Activated CD4-positive, alpha-beta T cell treated with anti-CD3 and anti-CD28 coated beads, Interleukin-2, amount 10 ng/mL, durations not matched to agents 7 days and 5 days (primary cell): ENCODE measurements around the gene ARL6IP1. TPM values are rescaled to one million over a fixed set of nuclear protein-coding genes. Genes with fewer than 3 reads are reported as not detected.
"Not testable (repeated sequence)": the region's sequence is repeated elsewhere in the genome, so short reads cannot be mapped to it uniquely, and the experiment has no call there.

Experiments
- CTCF ChIA-PET: fragments of 350-600 bp; sonication (Branson Sonifier 250); formaldehyde crosslinking; loops from one replicate; lab custom pipeline; 2021; ENCODE audit warnings: antibody characterized with exemption; lab: Charles Lee
- POLR2A ChIA-PET: fragments of 350-600 bp; sonication (Branson Sonifier 250); formaldehyde crosslinking; loops from one replicate; lab custom pipeline; 2021; ENCODE audit warnings: antibody characterized with exemption; lab: Charles Lee
- DNase-seq: peaks from one replicate; pipeline ENCODE4 v3.0.0-alpha.2; 2020
- H3K27ac Mint-ChIP-seq: one replicate; pipeline ENCODE4 v1.8.0; 2021; ENCODE audit warnings: mild to moderate bottlenecking, moderate library complexity, mixed read lengths
- H3K27me3 Mint-ChIP-seq: one replicate; pipeline ENCODE4 v1.8.0; 2021; ENCODE audit warnings: mixed read lengths
- H3K36me3 Mint-ChIP-seq: one replicate; pipeline ENCODE4 v1.8.0; 2021; ENCODE audit warnings: low read depth, mixed read lengths
- H3K4me1 Mint-ChIP-seq: one replicate; pipeline ENCODE4 v1.8.0; 2021; ENCODE audit warnings: mixed read lengths
- H3K4me3 Mint-ChIP-seq: one replicate; pipeline ENCODE4 v1.8.0; 2021; ENCODE audit warnings: mild to moderate bottlenecking, moderate library complexity, mixed read lengths
- H3K9me3 Mint-ChIP-seq: one replicate; pipeline ENCODE4 v1.8.0; 2021; ENCODE audit warnings: mixed read lengths
- total RNA-seq, 2 experiments: library from RNA; stranded (reverse); gene quantifications; one replicate each; pipeline ENCODE4 v1.2.3, GENCODE V29; 2021

ARL6IP1 gene
- total RNA-seq, 2 experiments from 2014 or later = 276 to 321 TPM

- CTCF ChIA-PET = not testable (repeated sequence)
Measured at GRCh38 chr16:18776334-18776733, 25.0 kb downstream of the ARL6IP1 start.

GRCh38 chr16:18774651-18775050 is 26.7 kb downstream of the ARL6IP1 start:
- DNase-seq, H3K4me1 Mint-ChIP-seq, H3K4me3 Mint-ChIP-seq, H3K27me3 Mint-ChIP-seq, H3K27ac Mint-ChIP-seq, POLR2A ChIA-PET, H3K9me3 Mint-ChIP-seq, CTCF ChIA-PET: not testable (repeated sequence)
- peaks cover 13% of the 10 kb centered on the region for H3K36me3 Mint-ChIP-seq

More at GRCh38 chr16:18776334-18776733, 25.0 kb downstream of the ARL6IP1 start:
- H3K27me3 Mint-ChIP-seq, H3K9me3 Mint-ChIP-seq, H3K4me3 Mint-ChIP-seq, DNase-seq, POLR2A ChIA-PET, H3K27ac Mint-ChIP-seq, H3K4me1 Mint-ChIP-seq, H3K36me3 Mint-ChIP-seq: not testable (repeated sequence)

DNA sequence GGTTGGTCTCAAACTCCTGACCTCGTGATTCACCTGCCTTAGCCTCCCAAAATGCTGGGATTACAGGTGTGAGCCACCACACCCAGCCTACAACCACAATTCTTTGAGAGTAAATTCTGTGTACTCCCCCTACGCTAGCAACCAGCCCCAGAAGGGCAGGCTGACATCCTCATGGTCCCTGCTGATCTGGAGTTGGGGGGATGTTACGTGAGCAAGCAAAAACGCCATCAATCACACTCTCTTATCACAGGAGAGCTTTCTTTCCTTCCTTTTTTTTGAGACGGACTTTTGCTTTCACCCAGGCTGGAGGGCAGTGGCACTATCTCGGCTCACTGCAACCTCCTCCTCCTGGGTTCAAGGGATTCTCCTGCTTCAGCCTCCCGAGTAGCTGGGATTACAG is 29.2 kb downstream of the ARL6IP1 start:
- H3K4me3 Mint-ChIP-seq, CTCF ChIA-PET, H3K27me3 Mint-ChIP-seq, H3K9me3 Mint-ChIP-seq, H3K27ac Mint-ChIP-seq, DNase-seq, POLR2A ChIA-PET: not testable (repeated sequence)
- Mint-ChIP-seq H3K4me1 (peaks cover 18% of the 10 kb centered on the region), H3K36me3 (peaks cover 13% of the 10 kb centered on the region)

GRCh38 chr16:18770336-18770962 is 30.9 kb downstream of the ARL6IP1 start:
- POLR2A ChIA-PET, H3K4me3 Mint-ChIP-seq, H3K27ac Mint-ChIP-seq, CTCF ChIA-PET, H3K27me3 Mint-ChIP-seq, DNase-seq, H3K9me3 Mint-ChIP-seq: not testable (repeated sequence)
- H3K36me3 Mint-ChIP-seq = peaks cover 13% of the 10 kb centered on the region
- peaks cover 24% of the 10 kb centered on the region for H3K4me1 Mint-ChIP-seq

GRCh38 chr16:18767217-18767616 is 34.1 kb downstream of the ARL6IP1 start:
- H3K4me1 Mint-ChIP-seq = peaks cover 27% of the 10 kb centered on the region
- POLR2A ChIA-PET, H3K4me3 Mint-ChIP-seq, H3K9me3 Mint-ChIP-seq, H3K27me3 Mint-ChIP-seq: not testable (repeated sequence)
- H3K27ac Mint-ChIP-seq = peak overlapping the region; percentile 83
- H3K36me3 Mint-ChIP-seq = peaks cover 12% of the 10 kb centered on the region
- CTCF ChIA-PET = interaction anchor here (1.4 kb wide), 1 partner anchor 34 kb away, joined by 4 read pairs; the partner anchor contains the start of gene ARL6IP1
- DNase-seq = peak; percentile 63

DNA sequence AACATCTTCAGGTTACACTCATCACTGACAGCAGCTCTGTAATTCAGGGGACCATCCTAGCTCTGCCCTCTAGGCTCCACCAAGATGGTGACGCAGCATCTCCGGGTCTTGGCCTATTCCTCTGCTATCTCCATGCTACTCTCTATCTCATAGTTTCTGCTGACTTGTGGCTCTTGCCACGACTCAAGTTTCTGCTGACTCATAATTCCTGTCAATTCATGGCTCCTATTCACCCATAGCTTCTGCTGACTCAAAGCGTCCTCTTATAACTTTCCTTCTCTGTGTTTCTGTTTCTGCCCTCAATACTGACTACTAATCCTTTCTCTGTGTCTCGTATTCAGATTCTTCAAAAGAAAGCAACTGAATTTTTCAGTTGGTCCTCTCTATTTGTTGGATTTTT is 38.6 kb downstream of the ARL6IP1 start:
- H3K36me3 Mint-ChIP-seq, H3K27ac Mint-ChIP-seq, CTCF ChIA-PET, H3K27me3 Mint-ChIP-seq, DNase-seq, H3K9me3 Mint-ChIP-seq, H3K4me3 Mint-ChIP-seq, POLR2A ChIA-PET: not testable (repeated sequence)
- peaks cover 26% of the 10 kb centered on the region for H3K4me1 Mint-ChIP-seq

- H3K27ac Mint-ChIP-seq = peak overlapping the region; percentile 31
- POLR2A ChIA-PET, H3K27me3 Mint-ChIP-seq: not testable (repeated sequence)
Measured at GRCh38 chr16:18759598-18760520, 41.5 kb downstream of the ARL6IP1 start.

DNA sequence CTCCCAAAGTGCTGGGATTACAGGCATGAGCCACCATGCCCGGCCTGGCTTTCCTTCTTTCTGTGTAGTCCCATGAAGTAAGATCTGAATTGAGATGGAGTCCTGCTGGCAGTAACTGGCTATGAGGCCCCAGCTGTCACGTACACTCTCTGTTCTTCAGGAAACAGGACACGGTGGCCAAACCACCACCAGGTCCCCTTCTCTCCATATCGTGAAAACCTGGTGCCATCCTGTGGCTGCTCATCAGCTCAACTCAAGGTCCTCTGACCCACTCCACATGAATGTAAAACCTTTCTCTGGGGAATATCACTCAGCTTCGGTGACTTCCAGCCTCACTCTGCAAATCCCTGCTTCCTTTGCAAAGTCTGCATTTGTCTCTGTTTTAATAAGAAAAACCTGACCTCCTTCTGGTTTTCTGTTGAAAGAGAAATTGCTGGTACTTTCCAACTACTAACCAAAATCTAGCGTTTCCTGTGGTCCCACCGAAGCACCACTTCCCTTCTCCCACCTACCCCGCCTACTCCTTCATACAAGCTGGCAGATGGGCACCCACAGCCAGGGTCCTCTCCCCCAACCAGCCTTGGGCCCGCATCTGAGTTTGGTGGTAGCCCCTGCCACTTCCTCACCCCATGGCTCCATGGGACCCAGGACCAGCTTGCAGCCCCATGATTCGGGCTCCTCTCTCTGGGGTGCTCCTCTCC is 43.2 kb downstream of the ARL6IP1 start:
- H3K36me3 Mint-ChIP-seq, H3K27me3 Mint-ChIP-seq, H3K4me3 Mint-ChIP-seq, CTCF ChIA-PET, DNase-seq, H3K9me3 Mint-ChIP-seq, POLR2A ChIA-PET: not testable (repeated sequence)
- Mint-ChIP-seq H3K4me1 (peaks cover 26% of the 10 kb centered on the region), H3K27ac (peak overlapping the region; percentile 81)

More at GRCh38 chr16:18759598-18760520, 41.5 kb downstream of the ARL6IP1 start:
- CTCF ChIA-PET, H3K9me3 Mint-ChIP-seq, H3K4me3 Mint-ChIP-seq, H3K36me3 Mint-ChIP-seq: not testable (repeated sequence)
- H3K4me1 Mint-ChIP-seq = peaks cover 26% of the 10 kb centered on the region
- peak; percentile 56 for DNase-seq

DNA sequence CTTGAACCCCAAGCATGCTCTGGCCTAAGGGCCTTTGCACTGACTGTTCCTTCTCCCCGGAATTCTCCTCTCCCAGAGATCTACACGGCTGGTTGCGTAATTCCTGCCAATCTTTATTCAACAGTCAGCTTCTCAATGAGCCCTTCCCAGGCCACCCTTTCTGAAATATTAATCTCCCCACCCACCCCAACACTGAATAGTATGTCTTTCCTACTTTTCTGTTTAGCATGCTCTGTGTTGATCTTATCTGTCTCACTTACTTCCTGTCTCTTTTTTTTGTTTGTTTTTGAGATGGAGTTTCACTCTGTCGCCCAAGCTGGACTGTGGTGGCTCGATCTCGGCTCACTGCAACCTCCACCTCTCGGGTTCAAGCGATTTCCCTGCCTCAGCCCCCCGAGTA is 44.7 kb downstream of the ARL6IP1 start:
- Mint-ChIP-seq H3K27ac (peak overlapping the region; percentile 75), H3K4me1 (peaks cover 26% of the 10 kb centered on the region)
- CTCF ChIA-PET, DNase-seq, H3K27me3 Mint-ChIP-seq, POLR2A ChIA-PET, H3K4me3 Mint-ChIP-seq, H3K36me3 Mint-ChIP-seq, H3K9me3 Mint-ChIP-seq: not testable (repeated sequence)

GRCh38 chr16:18742870-18743269 is 58.5 kb downstream of the ARL6IP1 start:
- H3K4me1 Mint-ChIP-seq, CTCF ChIA-PET, H3K36me3 Mint-ChIP-seq, H3K9me3 Mint-ChIP-seq, H3K4me3 Mint-ChIP-seq, POLR2A ChIA-PET, H3K27ac Mint-ChIP-seq, DNase-seq, H3K27me3 Mint-ChIP-seq: not testable (repeated sequence)
